Forelimb muscle (tissue), 1 donor: ENCODE measurements around the gene TBRG4. TPM values are rescaled to one million over a fixed set of nuclear protein-coding genes. Genes with fewer than 3 reads are reported as not detected.

Experiments used
- DNase-seq: peaks from one replicate; pipeline ENCODE4 v3.0.0-alpha.2; 2013; ENCODE audit warnings: low read depth
- polyA plus RNA-seq: library from polyadenylated mRNA; unstranded; fragments of 120-200 nt; gene quantifications from one replicate; pipeline ENCODE4 v1.2.1, GENCODE V29; 2013; ENCODE audit not compliant: insufficient read length

TBRG4 gene
- polyA plus RNA-seq, 1 donor = 41.2 TPM

GRCh38 chr7:45055016-45055415 is 56.5 kb downstream of the TBRG4 start:
- no peak for DNase-seq

GRCh38 chr7:45054442-45054841 is 57.1 kb downstream of the TBRG4 start:
- no peak for DNase-seq

GRCh38 chr7:45053941-45054340 is 57.6 kb downstream of the TBRG4 start:
- DNase-seq = no peak

GRCh38 chr7:45053401-45053800 is 58.1 kb downstream of the TBRG4 start:
- no peak for DNase-seq

- DNase-seq = no peak
Measured at GRCh38 chr7:45052011-45052410, 59.5 kb downstream of the TBRG4 start.

GRCh38 chr7:45050198-45050597 is 61.3 kb downstream of the TBRG4 start:
- no peak for DNase-seq

Other genes starting within 250 kb of the TBRG4 start
- gene PURB, start 226.2 kb downstream of the TBRG4 start, polyA plus RNA-seq = 33.9 TPM
- gene MYO1G, start 132.7 kb downstream of the TBRG4 start, polyA plus RNA-seq = 0.77 TPM
- 42.1 TPM for gene CCM2, start 111.5 kb downstream of the TBRG4 start, polyA plus RNA-seq
- 4.4 TPM for gene NACAD, start 22.7 kb downstream of the TBRG4 start, polyA plus RNA-seq
- gene RAMP3, start 46.1 kb upstream of the TBRG4 start, polyA plus RNA-seq = 3.4 TPM